ENCODE results near the gene NPIPA5. TPM values are rescaled to one million over a fixed set of nuclear protein-coding genes. Genes with fewer than 3 reads are reported as not detected.
"Not testable (repeated sequence)": the region's sequence is repeated elsewhere in the genome, so short reads cannot be mapped to it uniquely, and the experiment has no call there.

NPIPA5 gene
- total RNA-seq, 2 donors from 2014 or later: 15.4 to 21.8 TPM

DNA sequence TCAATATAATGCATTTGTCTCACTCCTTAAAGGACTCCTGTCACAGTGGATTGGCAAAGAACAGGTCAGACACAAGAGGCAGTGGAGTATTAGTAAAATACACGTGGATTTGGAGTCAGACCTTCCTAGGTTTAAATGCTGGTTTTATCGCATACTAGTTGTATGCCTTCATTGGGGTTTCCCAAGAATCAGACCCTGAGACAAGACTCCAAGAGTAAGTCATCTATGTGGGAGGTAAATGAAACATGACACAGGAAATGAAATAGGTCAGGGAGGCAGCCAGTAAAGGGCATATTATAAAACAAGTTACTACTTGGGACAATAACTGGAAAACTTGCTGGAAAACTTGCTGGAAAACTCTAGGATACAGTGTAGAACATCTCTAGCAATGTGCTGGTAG lies 56.9 kb downstream of the NPIPA5 start:
- intact Hi-C loops (cut with DNase I); DNase-seq (ENCODE audit: low spot score): not testable (repeated sequence)

DNA sequence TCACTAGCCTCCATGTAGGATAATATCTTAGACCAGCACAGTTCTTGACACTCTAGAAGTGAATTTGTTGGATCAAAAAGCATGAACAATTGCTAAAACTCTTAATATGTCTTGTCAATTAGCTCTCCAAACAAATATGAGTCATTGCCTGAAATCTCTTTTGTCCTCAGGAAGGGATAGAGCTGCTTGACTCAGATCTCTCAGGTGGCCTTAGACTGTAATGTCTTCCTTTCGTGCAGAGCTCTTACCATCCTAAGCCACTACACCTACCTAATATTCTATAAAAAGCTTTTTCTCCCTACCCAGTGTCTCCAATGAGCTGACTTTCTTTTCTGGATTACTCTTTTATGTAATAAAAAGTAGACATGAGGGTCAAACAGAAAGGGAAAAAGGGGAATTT lies 63.5 kb downstream of the NPIPA5 start:
- intact Hi-C loops (cut with DNase I); DNase-seq (ENCODE audit: low spot score): not testable (repeated sequence)

Other genes with a start within 250 kb of the NPIPA5 start
- gene MPV17L, start 17.5 kb upstream of the NPIPA5 start, total RNA-seq: 1 to 10 TPM; 7.0 to 7.2 TPM
- 10 to 100 TPM; 63.6 to 64.0 TPM for gene BMERB1, start 56.3 kb upstream of the NPIPA5 start, total RNA-seq

All from posterior vena cava (tissue), 2 donors.